ENCODE results near the gene HNF1B.

The HNF1B gene

GRCh38 chr17:37743612-37743874 is 1.3 kb downstream of the HNF1B start:
- Histone ChIP-seq H3K36me3 (ENCODE audit: insufficient read depth) (no peaks in the 10 kb centered on the region), H3K27ac (no peak overlapping the region), H3K9ac (no peak overlapping the region), H3K4me1 (ENCODE audit: low read depth, poor library complexity, severe bottlenecking) (peaks cover 3% of the 10 kb centered on the region), H4K20me1 (ENCODE audit: insufficient read depth) (no peaks in the 10 kb centered on the region), H3K4me2 (no peak overlapping the region), H3K79me2 (ENCODE audit: insufficient read depth, low read depth) (no peaks in the 10 kb centered on the region), H3K27me3 (ENCODE audit: insufficient read depth, low read depth) (peaks cover 33% of the 10 kb centered on the region; the same call in 1 of the 2 replicates), H2AFZ (ENCODE audit: low read depth) (no peak overlapping the region), H3K4me3 (IDR thresholded peaks at IDR 0.05; ENCODE audit: insufficient read depth, low read depth, low read length) (no peak overlapping the region)
- TF ChIP-seq, protein P1, sequence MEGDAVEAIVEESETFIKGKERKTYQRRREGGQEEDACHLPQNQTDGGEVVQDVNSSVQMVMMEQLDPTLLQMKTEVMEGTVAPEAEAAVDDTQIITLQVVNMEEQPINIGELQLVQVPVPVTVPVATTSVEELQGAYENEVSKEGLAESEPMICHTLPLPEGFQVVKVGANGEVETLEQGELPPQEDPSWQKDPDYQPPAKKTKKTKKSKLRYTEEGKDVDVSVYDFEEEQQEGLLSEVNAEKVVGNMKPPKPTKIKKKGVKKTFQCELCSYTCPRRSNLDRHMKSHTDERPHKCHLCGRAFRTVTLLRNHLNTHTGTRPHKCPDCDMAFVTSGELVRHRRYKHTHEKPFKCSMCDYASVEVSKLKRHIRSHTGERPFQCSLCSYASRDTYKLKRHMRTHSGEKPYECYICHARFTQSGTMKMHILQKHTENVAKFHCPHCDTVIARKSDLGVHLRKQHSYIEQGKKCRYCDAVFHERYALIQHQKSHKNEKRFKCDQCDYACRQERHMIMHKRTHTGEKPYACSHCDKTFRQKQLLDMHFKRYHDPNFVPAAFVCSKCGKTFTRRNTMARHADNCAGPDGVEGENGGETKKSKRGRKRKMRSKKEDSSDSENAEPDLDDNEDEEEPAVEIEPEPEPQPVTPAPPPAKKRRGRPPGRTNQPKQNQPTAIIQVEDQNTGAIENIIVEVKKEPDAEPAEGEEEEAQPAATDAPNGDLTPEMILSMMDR (conservative IDR thresholded peaks at IDR 0.05; ENCODE audit: low read depth, low read length): no peak

- H3K4me1 ChIP-seq (ENCODE audit: low read depth, poor library complexity, severe bottlenecking): peaks cover 3% of the 10 kb centered on the region
- no peak overlapping the region for H3K4me2 ChIP-seq
- no peak overlapping the region for H3K9ac ChIP-seq
- TF ChIP-seq, protein P1 (conservative IDR thresholded peaks at IDR 0.05; ENCODE audit: low read depth, low read length): no peak
- H3K36me3 ChIP-seq (ENCODE audit: insufficient read depth): no peaks in the 10 kb centered on the region
- no peaks in the 10 kb centered on the region for H4K20me1 ChIP-seq (ENCODE audit: insufficient read depth)
- no peak overlapping the region for H2AFZ ChIP-seq (ENCODE audit: low read depth)
- no peak overlapping the region for H3K4me3 ChIP-seq (IDR thresholded peaks at IDR 0.05; ENCODE audit: insufficient read depth, low read depth, low read length)
- H3K27ac ChIP-seq: no peak overlapping the region
- no peaks in the 10 kb centered on the region for H3K79me2 ChIP-seq (ENCODE audit: insufficient read depth, low read depth)
- H3K27me3 ChIP-seq (ENCODE audit: insufficient read depth, low read depth): peaks cover 36% of the 10 kb centered on the region; the same call in 1 of the 2 replicates
These were observed 1.9 kb downstream of the HNF1B start for GRCh38 chr17:37742762-37743611.

- Histone ChIP-seq H3K4me3 (IDR thresholded peaks at IDR 0.05; ENCODE audit: insufficient read depth, low read depth, low read length) (no peak overlapping the region), H3K36me3 (ENCODE audit: insufficient read depth) (no peaks in the 10 kb centered on the region), H3K9ac (no peak overlapping the region), H3K4me1 (ENCODE audit: low read depth, poor library complexity, severe bottlenecking) (peaks cover 3% of the 10 kb centered on the region), H3K4me2 (peak overlapping the region; percentile 50), H4K20me1 (ENCODE audit: insufficient read depth) (no peaks in the 10 kb centered on the region), H3K79me2 (ENCODE audit: insufficient read depth, low read depth) (no peaks in the 10 kb centered on the region), H3K27ac (no peak overlapping the region), H3K27me3 (ENCODE audit: insufficient read depth, low read depth) (peaks cover 36% of the 10 kb centered on the region; the same call in 1 of the 2 replicates), H2AFZ (ENCODE audit: low read depth) (peak overlapping the region; percentile 50; the same call in 1 of the 2 replicates)
- TF ChIP-seq, protein P1 (conservative IDR thresholded peaks at IDR 0.05; ENCODE audit: low read depth, low read length): no peak
These were observed 2.6 kb downstream of the HNF1B start for GRCh38 chr17:37742116-37742761.

DNA sequence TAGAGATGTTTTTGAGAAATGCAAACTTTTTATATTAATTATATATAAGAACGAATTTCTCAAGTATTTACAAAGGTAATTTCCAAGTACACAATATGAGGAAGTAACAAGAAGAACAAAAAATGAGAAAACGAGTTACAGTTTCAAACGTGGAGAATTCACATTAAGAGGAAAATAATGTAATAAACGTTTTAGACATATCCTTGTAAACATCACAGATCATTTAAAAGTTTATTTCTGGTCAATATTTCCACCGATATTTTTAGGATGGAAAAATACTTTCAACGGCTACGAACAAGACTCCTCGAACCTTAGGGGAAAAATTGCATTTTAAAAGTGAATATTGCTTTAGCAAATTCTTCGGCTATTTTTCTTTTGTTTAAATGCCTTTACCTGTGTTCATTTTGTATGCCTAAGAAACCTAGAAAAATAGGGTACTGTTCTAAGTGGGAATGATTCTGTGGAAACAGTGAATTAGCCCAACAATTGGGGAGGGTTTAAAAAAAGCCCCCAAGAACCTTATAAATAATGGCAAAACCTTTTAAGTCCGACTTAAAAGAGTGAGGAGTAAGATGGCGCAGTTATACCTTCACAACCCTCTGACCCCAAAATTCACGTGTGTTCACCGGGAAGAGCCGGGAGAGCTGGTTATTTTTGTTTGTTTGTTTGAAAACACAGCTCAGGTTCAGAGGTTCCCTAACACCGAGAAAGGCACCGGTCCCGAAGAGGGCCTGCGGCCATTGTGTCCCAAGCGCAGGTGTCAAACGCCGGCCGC is 3.3 kb downstream of the HNF1B start:
- Histone ChIP-seq H3K4me1 (ENCODE audit: low read depth, poor library complexity, severe bottlenecking) (peaks cover 3% of the 10 kb centered on the region), H3K79me2 (ENCODE audit: insufficient read depth, low read depth) (no peaks in the 10 kb centered on the region), H3K9ac (no peak overlapping the region), H3K36me3 (ENCODE audit: insufficient read depth) (no peaks in the 10 kb centered on the region), H4K20me1 (ENCODE audit: insufficient read depth) (no peaks in the 10 kb centered on the region), H3K4me2 (peak overlapping the region; percentile 50), H3K27me3 (ENCODE audit: insufficient read depth, low read depth) (peaks cover 36% of the 10 kb centered on the region; the same call in 1 of the 2 replicates), H3K4me3 (IDR thresholded peaks at IDR 0.05; ENCODE audit: insufficient read depth, low read depth, low read length) (no peak overlapping the region), H2AFZ (ENCODE audit: low read depth) (peak overlapping the region; percentile 50; the same call in 1 of the 2 replicates), H3K27ac (no peak overlapping the region)
- TF ChIP-seq, protein P1 (conservative IDR thresholded peaks at IDR 0.05; ENCODE audit: low read depth, low read length): no peak
